GM23338 (cell line): Measurements from ENCODE around the gene WWOX. TPM values are rescaled to one million over a fixed set of nuclear protein-coding genes. Genes with fewer than 3 reads are reported as not detected.

Experiments used
- ATAC-seq: fragments of 200-7000 bp; cut with Tn5 transposase; 3 replicates; pipeline ENCODE4 v1.9.1; 2020
- DNase-seq: peaks from one replicate; pipeline ENCODE4 v3.0.0-alpha.2; 2015; ENCODE audit warnings: low spot score
- H2AFZ ChIP-seq: fragments of 200-600 bp; sonication (generic); 2 replicates; pipeline ENCODE4 v1.8.0; 2016; ENCODE audit warnings: antibody characterized with exemption, mild to moderate bottlenecking, moderate library complexity
- H3F3A ChIP-seq: fragments of 200-600 bp; sonication (generic); replicated peaks from 2 replicates; pipeline ENCODE4 v1.8.0; 2017; ENCODE audit warnings: antibody characterized with exemption, mixed run types, low read depth
- H3K27ac ChIP-seq: fragments of 200-600 bp; sonication (generic); 2 replicates; pipeline ENCODE4 v1.6.1; 2016; ENCODE audit warnings: low read depth
- H3K27me3 ChIP-seq: fragments of 200-600 bp; sonication (generic); 2 replicates; pipeline ENCODE4 v1.8.0; 2016; ENCODE audit warnings: mild to moderate bottlenecking, mixed run types, moderate library complexity; ENCODE audit not compliant: insufficient read depth
- H3K36me3 ChIP-seq: fragments of 200-600 bp; sonication (generic); 2 replicates; pipeline ENCODE4 v1.8.0; 2016; ENCODE audit warnings: mild to moderate bottlenecking; ENCODE audit not compliant: insufficient read depth
- H3K4me1 ChIP-seq: fragments of 200-600 bp; sonication (generic); 2 replicates; pipeline ENCODE4 v1.8.0; 2016; ENCODE audit warnings: mild to moderate bottlenecking, moderate library complexity; ENCODE audit not compliant: insufficient read depth
- H3K4me2 ChIP-seq: fragments of 200-600 bp; sonication (generic); 2 replicates; pipeline ENCODE4 v1.7.1; 2017; ENCODE audit warnings: mixed run types
- H3K4me3 ChIP-seq: fragments of 200-600 bp; sonication (generic); 2 replicates; pipeline ENCODE4 v1.6.1; 2016; ENCODE audit warnings: mixed run types
- H3K79me2 ChIP-seq: fragments of 200-600 bp; sonication (generic); replicated peaks from 2 replicates; pipeline ENCODE4 v1.8.0; 2017; ENCODE audit warnings: mild to moderate bottlenecking; ENCODE audit not compliant: insufficient read depth
- H3K9me2 ChIP-seq: fragments of 200-600 bp; sonication (generic); 2 replicates; pipeline ENCODE4 v1.8.0; 2017; ENCODE audit not compliant: insufficient read depth
- H4K20me1 ChIP-seq: fragments of 200-600 bp; sonication (generic); replicated peaks from 2 replicates; pipeline ENCODE4 v1.8.0; 2017; ENCODE audit warnings: mild to moderate bottlenecking; ENCODE audit not compliant: insufficient read depth
- H3K27ac Mint-ChIP-seq: 2 replicates; pipeline ENCODE4 v1.8.0; 2020; ENCODE audit warnings: inconsistent platforms, mild to moderate bottlenecking, moderate library complexity, mixed read lengths
- H3K27me3 Mint-ChIP-seq: 3 replicates; pipeline ENCODE4 v1.8.0; 2022; ENCODE audit warnings: low read depth, mild to moderate bottlenecking, moderate library complexity, mixed read lengths, inconsistent platforms; ENCODE audit not compliant: insufficient read depth, poor library complexity
- H3K36me3 Mint-ChIP-seq: 3 replicates; pipeline ENCODE4 v1.8.0; 2021; ENCODE audit warnings: low read depth, mild to moderate bottlenecking, inconsistent platforms, moderate library complexity, mixed read lengths
- H3K4me1 Mint-ChIP-seq: 3 replicates; pipeline ENCODE4 v1.8.0; 2020; ENCODE audit warnings: mild to moderate bottlenecking, inconsistent platforms, mixed read lengths
- H3K4me3 Mint-ChIP-seq: 3 replicates; pipeline ENCODE4 v1.8.0; 2021; ENCODE audit warnings: moderate library complexity, mild to moderate bottlenecking, inconsistent platforms, mixed read lengths
- H3K9me3 Mint-ChIP-seq: 3 replicates; pipeline ENCODE4 v1.8.0; 2020; ENCODE audit warnings: moderate library complexity, mild to moderate bottlenecking, inconsistent platforms, mixed read lengths
- CREB1 ChIP-seq: fragments of 250-450 bp; sonication (Bioruptor Pico); IDR thresholded peaks from 2 replicates; pipeline ENCODE4 v1.5.0; 2020; ENCODE audit warnings: low read depth, mild to moderate bottlenecking, moderate library complexity
- CTCF ChIP-seq, 2 experiments: fragments of 200-600 bp in 1 of 2; sonication (generic) in 1 of 2; conservative IDR thresholded peaks; 2 replicates each; pipeline versions ENCODE4 v1.5.1 to v1.6.1; 2016 to 2017; ENCODE audit warnings: antibody characterized with exemption in 2 of 2, low read depth in 2 of 2, mild to moderate bottlenecking in 2 of 2, moderate library complexity in 1 of 2
- EZH2 ChIP-seq: fragments of 200-600 bp; sonication (generic); IDR thresholded peaks from one replicate; pipeline ENCODE4 v1.8.0; 2017; ENCODE audit warnings: antibody characterized with exemption, mild to moderate bottlenecking, low read depth; ENCODE audit not compliant: unreplicated experiment
- JUNB ChIP-seq: IDR thresholded peaks from one replicate; pipeline ENCODE4 v1.6.1; 2016; ENCODE audit warnings: antibody characterized with exemption; ENCODE audit not compliant: unreplicated experiment
- POLR2AphosphoS5 ChIP-seq: IDR thresholded peaks from 2 replicates; pipeline ENCODE4 v1.6.1; 2016; ENCODE audit warnings: antibody characterized with exemption, low read depth
- STAT1 ChIP-seq: IDR thresholded peaks from one replicate; pipeline ENCODE4 v1.6.1; 2016; ENCODE audit warnings: antibody characterized with exemption; ENCODE audit not compliant: unreplicated experiment
- ZNF114 ChIP-seq: fragments of 250-450 bp; sonication (Bioruptor Pico); IDR thresholded peaks from 2 replicates; pipeline ENCODE4 v1.5.0; 2020; ENCODE audit warnings: mild to moderate bottlenecking, moderate library complexity
- ZNF331 ChIP-seq: fragments of 250-450 bp; sonication (Bioruptor Pico); IDR thresholded peaks from 2 replicates; pipeline ENCODE4 v1.5.0; 2020; ENCODE audit warnings: low read depth, mild to moderate bottlenecking, moderate library complexity
- ZNF462 ChIP-seq: fragments of 250-450 bp; sonication (Bioruptor Pico); IDR thresholded peaks from 2 replicates; pipeline ENCODE4 v1.5.0; 2020; ENCODE audit warnings: mild to moderate bottlenecking, moderate library complexity
- polyA plus RNA-seq: library from polyadenylated mRNA; unstranded; fragments of >200 nt; fragmentation: Nextera tagmentation; extraction: Ambion mirVana; gene quantifications from 2 replicates; pipeline ENCODE4 v1.2.1, GENCODE V29; 2016
- total RNA-seq: library from RNA; depleted of rRNA; stranded (reverse); fragments of >200 nt; shearing (Covaris generic); gene quantifications from 2 replicates; pipeline ENCODE4 v1.2.3, GENCODE V29; 2014

Gene WWOX
- total and polyA plus RNA-seq, 2 experiments from 2014 or later = 10.0 to 19.3 TPM

GRCh38 chr16:78213751-78214150, 114.3 kb downstream of the WWOX start:
- Histone ChIP-seq H3K9me2 (no peaks in the 10 kb centered on the region), H3K36me3 (no peaks in the 10 kb centered on the region), H3K79me2 (no peaks in the 10 kb centered on the region), H2AFZ (no peak overlapping the region), H3K4me3 (no peak overlapping the region), H3K4me2 (no peak overlapping the region), H3K27me3 (no peaks in the 10 kb centered on the region), H3F3A (no peaks in the 10 kb centered on the region), H3K4me1 (no peaks in the 10 kb centered on the region; the same call in 1 of the 2 replicates), H3K27ac (no peak overlapping the region), H4K20me1 (no peaks in the 10 kb centered on the region)
- H3K9me3 Mint-ChIP-seq = 0 out of 3 replicates have a peak, but pooled peaks cover 3% of the 10 kb centered on the region
- TF ChIP-seq CREB1 (CRISPR knock-in tag) (no peak), JUNB (no peak), ZNF114 (CRISPR knock-in tag) (no peak)
- no peak for ATAC-seq
- DNase-seq = no peak
- peaks cover 34% of the 10 kb centered on the region for H3K4me1 Mint-ChIP-seq
- H3K27ac Mint-ChIP-seq = no peak overlapping the region
- no peak overlapping the region for H3K4me3 Mint-ChIP-seq
- H3K27me3 Mint-ChIP-seq = peaks cover 10% of the 10 kb centered on the region
- no peaks in the 10 kb centered on the region for H3K36me3 Mint-ChIP-seq

GRCh38 chr16:78215222-78215621, 115.8 kb downstream of the WWOX start:
- no peaks in the 10 kb centered on the region for H4K20me1 ChIP-seq
- H3K4me3 ChIP-seq = no peak overlapping the region
- no peaks in the 10 kb centered on the region for H3K36me3 Mint-ChIP-seq
- no peaks in the 10 kb centered on the region for H3K27me3 ChIP-seq
- H3K4me2 ChIP-seq = no peak overlapping the region
- ATAC-seq (no peak), DNase-seq (no peak)
- peaks cover 10% of the 10 kb centered on the region for H3K27me3 Mint-ChIP-seq
- H3K4me1 ChIP-seq = no peaks in the 10 kb centered on the region; the same call in 1 of the 2 replicates
- no peaks in the 10 kb centered on the region for H3K9me2 ChIP-seq
- H3F3A ChIP-seq = no peaks in the 10 kb centered on the region
- no peak overlapping the region for H2AFZ ChIP-seq
- H3K27ac ChIP-seq = no peak overlapping the region
- no peak overlapping the region for H3K27ac Mint-ChIP-seq
- no peaks in the 10 kb centered on the region for H3K79me2 ChIP-seq
- H3K9me3 Mint-ChIP-seq = 0 out of 3 replicates have a peak, but pooled peaks cover 3% of the 10 kb centered on the region
- no peak overlapping the region for H3K4me3 Mint-ChIP-seq
- H3K4me1 Mint-ChIP-seq = peaks cover 23% of the 10 kb centered on the region
- no peak for TF ChIP-seq STAT1
- no peak for TF ChIP-seq CTCF (conservative IDR thresholded peaks at IDR 0.05; ENCODE audit: low read depth in 2 of 2)
- TF ChIP-seq EZH2 = no peak
- TF ChIP-seq ZNF331 (CRISPR knock-in tag) = no peak
- no peak for TF ChIP-seq ZNF114 (CRISPR knock-in tag)
- no peak for TF ChIP-seq ZNF462
- no peak for TF ChIP-seq POLR2AphosphoS5
- H3K36me3 ChIP-seq = no peaks in the 10 kb centered on the region
